ENCODE data around the gene MAPRE2.

The MAPRE2 gene

DNA sequence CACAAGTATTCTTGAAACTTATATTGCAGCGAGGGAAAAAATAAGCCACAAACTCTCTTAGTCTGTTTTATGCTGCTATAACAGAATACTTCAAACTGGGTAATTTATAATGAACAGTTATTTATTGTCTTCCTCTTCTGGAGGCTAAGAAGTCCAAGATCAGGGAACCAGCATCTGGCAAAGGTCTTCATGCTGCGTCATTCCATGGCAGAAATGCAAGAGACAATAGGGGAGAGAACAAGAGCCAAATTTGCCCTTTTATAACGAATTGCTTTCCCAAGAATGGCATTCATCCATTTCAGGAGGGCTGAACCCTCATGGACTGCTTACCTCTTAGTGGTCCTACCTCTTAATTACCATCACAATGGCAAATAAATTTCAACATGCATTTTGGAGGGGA, 46.5 kb downstream of the MAPRE2 start:
- no peak overlapping the region for H3K4me3 ChIP-seq (ENCODE audit: low read depth, low read length)
- peaks cover 19% of the 10 kb centered on the region for H3K4me1 ChIP-seq
- DNase-seq, result no peak
- H3K9me3 ChIP-seq, result no peaks in the 10 kb centered on the region
- TF ChIP-seq, protein P1, sequence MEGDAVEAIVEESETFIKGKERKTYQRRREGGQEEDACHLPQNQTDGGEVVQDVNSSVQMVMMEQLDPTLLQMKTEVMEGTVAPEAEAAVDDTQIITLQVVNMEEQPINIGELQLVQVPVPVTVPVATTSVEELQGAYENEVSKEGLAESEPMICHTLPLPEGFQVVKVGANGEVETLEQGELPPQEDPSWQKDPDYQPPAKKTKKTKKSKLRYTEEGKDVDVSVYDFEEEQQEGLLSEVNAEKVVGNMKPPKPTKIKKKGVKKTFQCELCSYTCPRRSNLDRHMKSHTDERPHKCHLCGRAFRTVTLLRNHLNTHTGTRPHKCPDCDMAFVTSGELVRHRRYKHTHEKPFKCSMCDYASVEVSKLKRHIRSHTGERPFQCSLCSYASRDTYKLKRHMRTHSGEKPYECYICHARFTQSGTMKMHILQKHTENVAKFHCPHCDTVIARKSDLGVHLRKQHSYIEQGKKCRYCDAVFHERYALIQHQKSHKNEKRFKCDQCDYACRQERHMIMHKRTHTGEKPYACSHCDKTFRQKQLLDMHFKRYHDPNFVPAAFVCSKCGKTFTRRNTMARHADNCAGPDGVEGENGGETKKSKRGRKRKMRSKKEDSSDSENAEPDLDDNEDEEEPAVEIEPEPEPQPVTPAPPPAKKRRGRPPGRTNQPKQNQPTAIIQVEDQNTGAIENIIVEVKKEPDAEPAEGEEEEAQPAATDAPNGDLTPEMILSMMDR (IDR thresholded peaks at IDR 0.05; ENCODE audit: low read depth, low read length), result no peak
- no peaks in the 10 kb centered on the region for H3K27me3 ChIP-seq
- H3K36me3 ChIP-seq, result no peaks in the 10 kb centered on the region

DNA sequence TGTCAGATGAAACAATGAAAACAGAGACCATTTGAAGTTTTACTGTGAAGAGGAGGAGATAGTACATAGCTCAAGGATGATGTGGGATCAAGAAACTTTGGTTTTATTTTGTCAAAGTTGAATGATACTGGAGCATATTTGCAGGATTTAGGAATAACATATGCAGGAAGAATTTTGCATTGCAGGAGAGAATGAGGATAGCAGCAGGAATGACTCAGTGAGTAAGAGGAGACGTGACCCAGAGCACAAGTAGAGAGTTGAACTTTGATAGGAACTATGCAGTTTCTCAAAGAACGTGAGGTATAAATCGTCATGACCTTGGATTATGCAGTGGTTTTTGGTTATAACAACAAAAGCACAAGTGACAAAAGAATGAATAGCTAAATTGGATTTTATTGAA, 47.7 kb downstream of the MAPRE2 start:
- Histone ChIP-seq H3K36me3 (no peaks in the 10 kb centered on the region), H3K4me3 (ENCODE audit: low read depth, low read length) (no peak overlapping the region), H3K27me3 (no peaks in the 10 kb centered on the region), H3K4me1 (peaks cover 19% of the 10 kb centered on the region), H3K9me3 (no peaks in the 10 kb centered on the region)
- TF ChIP-seq, protein P1 (IDR thresholded peaks at IDR 0.05; ENCODE audit: low read depth, low read length), result no peak
- no peak for DNase-seq

DNA sequence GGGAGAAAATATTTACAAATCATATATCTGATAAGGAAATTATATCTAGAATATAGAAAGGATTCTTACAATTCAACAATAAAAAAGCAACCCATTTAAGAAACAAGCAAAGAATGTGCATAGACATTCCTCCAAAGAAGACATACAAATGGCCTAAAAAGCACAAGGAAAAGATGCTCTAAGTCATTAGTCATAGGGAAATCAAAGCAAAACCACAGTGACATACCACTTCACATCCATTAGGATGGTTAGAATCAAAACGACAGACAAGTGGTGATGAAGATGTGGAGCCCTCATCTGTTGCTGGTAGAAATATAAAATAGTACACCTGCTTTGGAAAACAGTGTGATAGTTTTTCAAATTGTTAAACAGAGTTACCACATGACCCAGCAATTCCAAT, 48.2 kb downstream of the MAPRE2 start:
- Histone ChIP-seq H3K9me3 (no peaks in the 10 kb centered on the region), H3K27me3 (no peaks in the 10 kb centered on the region), H3K4me1 (peaks cover 18% of the 10 kb centered on the region), H3K36me3 (no peaks in the 10 kb centered on the region), H3K4me3 (ENCODE audit: low read depth, low read length) (no peak overlapping the region)
- DNase-seq, result no peak
- TF ChIP-seq, protein P1 (IDR thresholded peaks at IDR 0.05; ENCODE audit: low read depth, low read length), result no peak

DNA sequence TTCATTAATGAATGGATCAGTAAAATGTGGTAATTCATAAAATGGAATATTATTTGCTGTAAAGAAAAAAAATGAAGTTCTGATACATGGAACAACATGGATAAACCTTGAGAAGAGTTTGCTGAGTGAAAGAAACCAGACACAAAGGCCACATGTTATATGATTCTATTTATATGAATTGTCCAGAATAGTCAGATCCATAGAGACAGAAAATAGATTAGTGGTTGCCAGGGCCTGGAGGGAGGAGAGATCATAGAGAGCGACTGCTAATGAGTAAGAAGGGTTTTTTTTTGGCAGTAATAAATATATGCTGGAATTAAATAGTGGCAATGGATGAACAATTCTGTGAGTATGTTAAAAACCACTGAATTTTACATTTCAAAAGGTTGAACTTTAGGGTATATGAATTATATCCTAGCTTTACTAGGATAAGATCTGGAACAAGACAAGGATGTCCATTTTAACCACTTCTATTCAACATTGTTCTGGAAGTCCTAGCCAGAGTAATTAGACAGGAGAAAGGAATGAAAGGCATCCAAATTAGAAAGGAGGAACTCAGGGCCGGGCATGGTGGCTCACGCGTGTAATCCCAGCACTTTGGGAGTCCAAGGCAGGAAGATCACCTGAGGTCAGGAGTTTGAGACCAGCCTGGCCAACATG, 48.8 kb downstream of the MAPRE2 start:
- no peaks in the 10 kb centered on the region for H3K9me3 ChIP-seq

DNA sequence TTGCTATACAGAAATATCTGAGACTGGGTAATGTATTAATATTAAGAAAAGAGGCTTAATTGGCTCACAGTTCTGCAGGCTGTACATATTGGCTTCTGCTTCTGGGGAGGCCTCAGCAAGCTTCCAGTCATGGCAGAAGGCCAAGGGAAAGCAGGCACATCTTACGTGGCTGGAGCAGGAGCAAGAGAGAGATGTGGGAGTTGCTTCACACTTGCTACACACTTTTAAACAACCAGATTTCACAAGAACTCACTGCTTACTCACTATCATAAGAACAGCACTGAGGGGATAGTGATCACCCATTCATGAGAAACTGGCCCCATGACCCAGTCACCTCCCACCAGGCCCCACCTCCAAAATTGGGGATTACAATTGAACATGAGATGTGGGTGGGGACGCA, 50.6 kb downstream of the MAPRE2 start:
- TF ChIP-seq, protein P1 (IDR thresholded peaks at IDR 0.05; ENCODE audit: low read depth, low read length), result no peak
- H3K4me3 ChIP-seq (ENCODE audit: low read depth, low read length), result no peak overlapping the region

More for the DNA sequence above, 48.8 kb downstream of the MAPRE2 start:
- H3K36me3 ChIP-seq, result no peaks in the 10 kb centered on the region
- TF ChIP-seq, protein P1 (IDR thresholded peaks at IDR 0.05; ENCODE audit: low read depth, low read length), result no peak
- no peak for DNase-seq
- H3K4me3 ChIP-seq (ENCODE audit: low read depth, low read length), result no peak overlapping the region
- peaks cover 11% of the 10 kb centered on the region; the same call in 1 of the 2 replicates for H3K4me1 ChIP-seq
- no peaks in the 10 kb centered on the region for H3K27me3 ChIP-seq

DNA sequence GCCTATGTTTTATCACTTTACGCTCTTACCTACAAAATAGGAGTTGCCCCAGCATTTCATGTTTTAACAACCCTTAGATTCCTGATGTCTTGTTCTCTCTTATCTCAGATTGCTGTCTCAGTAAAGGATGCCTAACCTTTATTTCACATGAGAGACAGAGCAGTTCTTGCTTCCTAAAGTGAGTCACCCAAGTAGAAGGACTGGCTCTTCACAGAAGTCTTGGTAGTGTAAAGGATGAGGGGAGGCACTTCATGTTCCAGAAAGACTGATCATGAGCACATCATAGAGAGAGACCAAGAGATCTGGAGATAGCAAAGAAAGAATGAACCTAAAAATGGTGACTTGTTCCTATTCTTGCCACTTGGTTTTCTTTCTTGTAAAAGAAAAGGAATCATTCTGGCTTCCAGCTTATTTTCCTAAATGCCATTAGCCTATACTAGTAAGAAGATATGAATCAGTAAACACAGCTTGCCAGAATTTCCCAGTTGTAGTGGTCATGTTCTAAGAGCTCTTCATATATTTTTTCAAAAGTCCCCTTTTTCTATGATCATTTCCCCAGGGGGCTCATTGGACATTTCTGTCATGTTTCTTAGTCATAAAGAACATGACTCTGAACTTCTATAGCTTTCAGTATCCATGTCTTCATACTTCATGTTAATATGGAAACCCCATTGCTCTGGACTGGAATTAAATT, 54.9 kb downstream of the MAPRE2 start:
- H3K9me3 ChIP-seq, result no peaks in the 10 kb centered on the region
- H3K36me3 ChIP-seq, result no peaks in the 10 kb centered on the region; the same call in 1 of the 2 replicates
- no peaks in the 10 kb centered on the region for H3K27me3 ChIP-seq
- TF ChIP-seq, protein P1 (IDR thresholded peaks at IDR 0.05; ENCODE audit: low read depth, low read length), result no peak
- H3K4me1 ChIP-seq, result no peaks in the 10 kb centered on the region
- H3K4me3 ChIP-seq (ENCODE audit: low read depth, low read length), result no peak overlapping the region
- DNase-seq, result no peak

More for the DNA sequence above, 50.6 kb downstream of the MAPRE2 start:
- DNase-seq, result no peak
- no peaks in the 10 kb centered on the region for H3K9me3 ChIP-seq
- no peaks in the 10 kb centered on the region for H3K36me3 ChIP-seq
- peaks cover 10% of the 10 kb centered on the region; the same call in 1 of the 2 replicates for H3K4me1 ChIP-seq
- H3K27me3 ChIP-seq, result no peaks in the 10 kb centered on the region

Data from BE2C (cell line).